ENCODE data around the gene KCNK15.
"Not testable (repeated sequence)": the region's sequence is repeated elsewhere in the genome, so short reads cannot be mapped to it uniquely, and the experiment has no call there.

The KCNK15 gene

GRCh38 chr20:44758247-44759101, 12.8 kb downstream of the KCNK15 start:
- DNase-seq (ENCODE audit: low read depth, low spot score): no peak

GRCh38 chr20:44759595-44759994, 13.9 kb downstream of the KCNK15 start:
- no peak for DNase-seq (ENCODE audit: low read depth, low spot score)

GRCh38 chr20:44761423-44761822, 15.8 kb downstream of the KCNK15 start:
- DNase-seq (ENCODE audit: low read depth, low spot score): no peak

GRCh38 chr20:44762466-44763140, 16.9 kb downstream of the KCNK15 start:
- no peak for DNase-seq (ENCODE audit: low read depth, low spot score)

- not testable (repeated sequence) for DNase-seq (ENCODE audit: low read depth, low spot score)
Measured at GRCh38 chr20:44763798-44764197, 18.1 kb downstream of the KCNK15 start.

- no peak for DNase-seq (ENCODE audit: low read depth, low spot score)
Measured at GRCh38 chr20:44765091-44765490, 19.4 kb downstream of the KCNK15 start.

GRCh38 chr20:44765701-44766347, 20.2 kb downstream of the KCNK15 start:
- DNase-seq (ENCODE audit: low read depth, low spot score): no peak

- DNase-seq (ENCODE audit: low read depth, low spot score): no peak
Measured at GRCh38 chr20:44768256-44768655, 22.6 kb downstream of the KCNK15 start.

GRCh38 chr20:44768854-44769480, 23.3 kb downstream of the KCNK15 start:
- DNase-seq (ENCODE audit: low read depth, low spot score): no peak

- no peak for DNase-seq (ENCODE audit: low read depth, low spot score)
Measured at GRCh38 chr20:44769481-44769863, 23.8 kb downstream of the KCNK15 start.

- DNase-seq (ENCODE audit: low read depth, low spot score): no peak
Measured at GRCh38 chr20:44770484-44771171, 25.0 kb downstream of the KCNK15 start.

GRCh38 chr20:44771172-44771535, 25.5 kb downstream of the KCNK15 start:
- no peak for DNase-seq (ENCODE audit: low read depth, low spot score)

- no peak for DNase-seq (ENCODE audit: low read depth, low spot score)
Measured at GRCh38 chr20:44772636-44773035, 27.0 kb downstream of the KCNK15 start.

GRCh38 chr20:44773070-44773829, 27.6 kb downstream of the KCNK15 start:
- DNase-seq (ENCODE audit: low read depth, low spot score): no peak

- no peak for DNase-seq (ENCODE audit: low read depth, low spot score)
Measured at GRCh38 chr20:44776980-44777379, 31.3 kb downstream of the KCNK15 start.

- no peak for DNase-seq (ENCODE audit: low read depth, low spot score)
Measured at GRCh38 chr20:44780226-44780625, 34.6 kb downstream of the KCNK15 start.

GRCh38 chr20:44781118-44781517, 35.5 kb downstream of the KCNK15 start:
- no peak for DNase-seq (ENCODE audit: low read depth, low spot score)

- DNase-seq (ENCODE audit: low read depth, low spot score): no peak
Measured at GRCh38 chr20:44781791-44782190, 36.1 kb downstream of the KCNK15 start.

GRCh38 chr20:44784688-44785087, 39.0 kb downstream of the KCNK15 start:
- DNase-seq (ENCODE audit: low read depth, low spot score): no peak

- no peak for DNase-seq (ENCODE audit: low read depth, low spot score)
Measured at GRCh38 chr20:44785768-44786167, 40.1 kb downstream of the KCNK15 start.

GRCh38 chr20:44787299-44787698, 41.6 kb downstream of the KCNK15 start:
- no peak for DNase-seq (ENCODE audit: low read depth, low spot score)
